Ammon's horn (tissue), 1 donor: ENCODE measurements around the gene NCKAP5.

Experiments used
- DNase-seq: peaks from one replicate; pipeline ENCODE4 v3.0.0-alpha.2; 2016; ENCODE audit warnings: low spot score

The NCKAP5 gene

GRCh38 chr2:133204421-133204820 is 363.8 kb downstream of the NCKAP5 start:
- no peak for DNase-seq

- no peak for DNase-seq
Observed at GRCh38 chr2:133200684-133201421, 367.4 kb downstream of the NCKAP5 start.

GRCh38 chr2:133198678-133199077 is 369.6 kb downstream of the NCKAP5 start:
- no peak for DNase-seq

DNA sequence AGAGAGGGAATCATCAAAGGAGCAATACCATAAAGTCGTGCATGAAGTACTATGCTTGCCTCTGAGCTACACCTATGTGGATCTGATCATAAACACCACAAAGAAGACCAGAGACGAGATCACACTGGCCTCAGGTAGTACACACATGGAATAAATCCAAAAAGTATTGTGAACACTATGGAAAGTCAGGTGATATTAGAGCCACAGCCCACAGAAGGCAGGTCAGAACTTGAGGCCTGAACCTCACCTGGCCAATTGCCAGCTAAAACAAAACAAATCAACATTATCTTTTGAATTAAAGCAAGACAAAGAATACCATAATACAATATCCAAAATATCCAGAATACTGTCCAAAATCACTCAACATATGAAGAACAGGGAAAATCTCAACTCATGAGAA is 371.1 kb downstream of the NCKAP5 start:
- no peak for DNase-seq

DNA sequence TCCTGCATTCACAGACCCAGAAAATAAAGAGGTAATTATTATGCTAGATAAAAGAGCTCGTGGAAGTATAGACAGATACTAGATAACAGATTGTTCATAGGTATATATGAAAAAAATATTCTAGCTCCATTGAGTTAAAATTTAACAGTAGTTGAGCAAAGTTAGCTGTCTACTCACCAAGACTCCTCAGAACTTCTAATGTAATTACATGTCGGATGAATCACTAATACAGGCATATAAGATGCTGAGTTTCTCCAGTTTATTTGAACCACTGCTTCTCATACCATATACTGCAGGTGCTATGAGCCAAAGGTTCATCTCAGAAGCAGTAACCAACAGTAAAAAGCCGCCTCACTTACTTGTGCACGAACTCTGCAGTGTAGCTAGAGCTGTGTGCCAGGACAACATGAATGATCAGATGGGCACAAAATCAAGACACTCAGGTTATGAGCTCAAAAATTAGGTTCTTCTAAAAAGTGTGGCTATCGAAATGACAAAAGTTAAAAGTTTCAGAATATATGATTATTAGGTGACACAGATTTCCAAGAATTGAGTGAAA is 373.4 kb downstream of the NCKAP5 start:
- DNase-seq: no peak

GRCh38 chr2:133194362-133194655 is 374.0 kb downstream of the NCKAP5 start:
- no peak for DNase-seq

- no peak for DNase-seq
Observed at GRCh38 chr2:133193544-133194361, 374.5 kb downstream of the NCKAP5 start.

GRCh38 chr2:133192028-133192427 is 376.2 kb downstream of the NCKAP5 start:
- no peak for DNase-seq

- no peak for DNase-seq
Observed at GRCh38 chr2:133177196-133177595, 391.1 kb downstream of the NCKAP5 start.

DNA sequence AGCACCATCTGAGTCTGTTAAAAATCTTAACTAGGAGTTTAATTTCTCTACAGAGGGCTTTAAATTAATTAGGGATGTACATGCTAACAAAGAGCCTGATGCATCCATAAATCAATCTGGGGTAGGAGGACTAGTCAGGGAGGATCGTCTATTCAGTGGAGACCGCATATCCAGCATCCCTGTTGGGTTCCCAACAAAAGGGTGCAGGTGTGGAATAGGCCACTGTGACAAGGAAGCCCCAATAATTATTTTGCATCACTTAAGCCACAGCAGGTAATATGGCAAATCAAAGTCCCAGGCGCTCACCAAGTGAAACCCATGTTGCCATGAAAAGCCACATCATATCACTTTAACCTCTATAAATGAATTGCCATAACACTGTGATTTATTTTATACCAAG is 392.3 kb downstream of the NCKAP5 start:
- no peak for DNase-seq

DNA sequence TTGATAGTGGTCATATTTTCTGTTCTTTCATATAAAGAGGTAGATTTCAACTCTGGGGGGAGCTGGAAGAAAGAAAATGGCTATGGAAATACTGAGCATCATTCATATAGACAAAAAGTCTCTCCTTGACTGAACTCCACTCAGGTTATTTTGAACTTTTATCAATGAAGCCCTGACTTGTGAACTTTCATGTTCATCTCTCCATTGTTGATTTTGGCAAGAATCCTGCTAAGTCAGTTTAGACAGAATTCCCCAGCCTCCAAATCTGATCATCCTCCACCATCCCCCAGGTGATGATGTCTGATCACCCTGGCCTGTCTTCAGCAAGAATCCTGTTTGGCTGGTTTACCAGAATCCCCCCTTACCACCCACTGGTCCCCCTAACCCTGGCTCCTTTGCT is 395.0 kb downstream of the NCKAP5 start:
- no peak for DNase-seq

GRCh38 chr2:133171393-133172004 is 396.8 kb downstream of the NCKAP5 start:
- peak; percentile 73 for DNase-seq

DNA sequence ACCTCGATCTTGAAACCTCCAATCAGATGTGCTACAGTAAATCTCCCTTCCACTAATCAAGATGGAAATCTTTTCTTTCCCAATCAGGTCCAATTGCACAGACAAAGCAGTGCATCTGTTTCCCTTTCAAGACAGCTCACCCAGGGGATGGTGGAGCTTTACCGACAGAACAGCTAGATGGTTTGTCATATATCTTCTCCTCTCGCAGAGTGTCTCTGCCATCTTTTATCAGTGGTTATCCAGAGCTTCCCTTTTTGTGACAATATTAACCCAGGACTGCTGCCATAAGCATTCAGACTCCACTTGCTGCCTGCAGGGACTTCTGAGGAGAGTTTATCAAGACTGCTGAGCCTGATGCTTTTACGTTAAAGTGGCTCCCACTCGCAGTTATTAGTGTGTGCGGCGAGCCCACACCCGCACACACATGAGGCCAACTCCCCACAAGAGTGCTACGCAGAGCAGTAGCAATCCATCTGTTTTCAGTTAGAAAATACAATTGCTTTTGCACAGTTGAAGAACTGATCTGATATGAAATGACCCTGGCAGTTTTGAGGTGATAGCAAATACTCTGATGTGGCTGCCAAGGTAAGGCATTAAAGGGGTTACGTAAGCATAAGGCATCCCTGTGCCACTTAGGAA is 398.9 kb downstream of the NCKAP5 start:
- DNase-seq: no peak

DNA sequence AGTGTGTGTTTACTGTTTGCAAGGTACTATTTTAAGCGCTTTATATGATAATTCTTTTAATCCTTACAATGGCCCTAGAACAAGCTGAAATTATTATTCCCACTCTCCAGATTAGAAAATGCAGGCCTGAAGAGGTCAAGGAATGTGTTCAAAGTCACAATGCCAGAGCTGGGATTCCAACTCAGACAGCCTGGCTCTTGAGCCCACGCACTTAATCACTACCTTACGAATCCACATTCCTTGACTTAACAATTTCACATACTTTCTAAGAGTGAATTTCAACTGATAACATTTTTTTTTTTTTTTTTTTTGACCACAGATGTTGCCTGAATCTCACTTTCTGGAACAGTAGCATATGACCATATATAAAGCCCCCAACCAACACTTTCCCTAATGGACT is 400.3 kb downstream of the NCKAP5 start:
- DNase-seq: no peak

DNA sequence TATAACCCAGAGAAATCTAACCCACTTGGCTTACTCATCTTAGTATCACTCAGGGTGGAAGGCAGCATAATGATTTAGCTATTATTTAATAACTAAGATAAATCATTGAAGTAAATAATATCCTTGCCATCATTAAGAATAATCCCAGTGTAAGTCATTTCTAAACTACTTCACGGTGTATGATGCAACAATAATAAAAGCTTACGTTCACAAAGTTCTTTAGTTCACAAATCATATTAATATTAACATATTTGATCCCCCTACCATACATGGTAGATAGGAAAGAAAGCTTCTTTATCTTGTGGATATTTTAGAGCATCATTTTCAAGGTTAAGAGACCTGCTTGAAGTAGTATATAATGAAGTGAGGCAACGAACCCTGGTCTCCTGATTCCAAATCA is 401.0 kb downstream of the NCKAP5 start:
- no peak for DNase-seq

DNA sequence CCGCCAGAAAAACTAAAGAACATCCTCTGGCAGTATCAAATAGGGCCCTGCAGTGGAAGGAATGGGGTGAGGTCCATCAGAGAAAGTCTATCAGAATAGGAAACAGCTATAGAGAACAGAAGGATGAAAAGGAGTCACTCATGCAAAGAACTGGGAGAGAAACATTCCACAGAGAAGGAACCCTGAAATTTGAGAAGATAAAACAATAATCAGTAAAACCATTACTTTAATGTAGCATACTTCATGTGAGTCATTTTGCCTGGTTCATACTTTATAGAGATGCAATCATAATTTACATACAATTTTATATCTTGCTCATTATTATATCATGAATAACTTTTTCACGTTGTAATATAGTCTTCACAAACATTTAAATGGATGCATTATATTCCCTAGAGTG is 402.2 kb downstream of the NCKAP5 start:
- DNase-seq: no peak

DNA sequence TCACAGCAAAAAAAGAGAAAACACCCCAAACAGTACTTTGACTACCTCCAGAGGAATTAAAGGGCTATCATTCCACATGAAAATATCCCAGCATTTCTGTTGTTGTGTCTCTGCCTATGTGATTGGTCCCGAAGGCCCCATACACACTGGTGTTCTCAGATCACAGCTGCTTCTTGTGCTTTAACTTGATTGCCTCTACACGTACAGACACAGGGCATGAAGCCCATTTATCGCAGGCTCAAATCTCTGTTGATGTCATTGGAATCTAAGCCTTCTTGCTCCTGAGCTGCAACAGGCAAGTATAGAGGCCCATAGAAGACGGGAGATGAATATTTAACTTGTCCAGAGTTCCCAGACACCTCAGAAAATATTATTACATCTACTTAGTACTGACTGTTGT is 405.2 kb downstream of the NCKAP5 start:
- no peak for DNase-seq

DNA sequence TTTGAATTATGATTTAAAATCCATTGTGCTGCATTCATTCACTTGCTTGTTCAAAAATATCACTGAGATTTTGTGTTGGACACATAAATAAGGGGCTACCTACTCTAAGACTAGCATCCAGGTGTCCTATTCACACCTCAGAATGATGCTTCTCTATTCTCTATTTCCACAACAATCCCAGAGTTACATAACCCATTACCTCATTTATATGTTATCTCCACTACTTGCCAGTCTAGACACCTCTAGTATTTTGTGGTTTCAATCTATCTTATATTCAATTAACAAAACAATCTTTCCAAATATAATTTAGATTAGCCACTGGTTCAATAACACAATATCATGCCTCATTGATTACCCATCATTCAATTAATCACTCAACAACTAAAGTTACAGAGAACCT is 409.8 kb downstream of the NCKAP5 start:
- no peak for DNase-seq

GRCh38 chr2:133158024-133158423 is 410.2 kb downstream of the NCKAP5 start:
- no peak for DNase-seq

DNA sequence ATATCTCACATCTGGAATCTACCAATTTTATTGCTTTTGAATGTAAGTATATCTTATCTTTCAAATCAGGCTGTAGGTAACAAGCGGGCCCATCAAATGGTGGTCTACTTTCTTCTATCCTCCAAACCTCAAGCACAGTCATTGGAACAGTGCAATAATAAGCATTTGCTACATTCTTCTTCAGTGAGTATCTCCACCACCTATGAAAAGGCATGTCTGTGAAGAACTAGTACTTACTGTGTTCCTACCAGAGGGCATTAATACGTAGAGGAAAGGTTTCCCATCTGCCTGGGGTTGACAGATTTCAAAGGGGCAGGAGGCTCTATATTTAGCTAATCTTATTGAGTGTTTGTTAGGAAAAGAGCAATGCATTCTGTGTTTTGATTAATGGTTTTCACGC is 411.1 kb downstream of the NCKAP5 start:
- no peak for DNase-seq

- no peak for DNase-seq
Observed at GRCh38 chr2:133152801-133153200, 415.5 kb downstream of the NCKAP5 start.

- DNase-seq: no peak
Observed at GRCh38 chr2:133148187-133148586, 420.1 kb downstream of the NCKAP5 start.

DNA sequence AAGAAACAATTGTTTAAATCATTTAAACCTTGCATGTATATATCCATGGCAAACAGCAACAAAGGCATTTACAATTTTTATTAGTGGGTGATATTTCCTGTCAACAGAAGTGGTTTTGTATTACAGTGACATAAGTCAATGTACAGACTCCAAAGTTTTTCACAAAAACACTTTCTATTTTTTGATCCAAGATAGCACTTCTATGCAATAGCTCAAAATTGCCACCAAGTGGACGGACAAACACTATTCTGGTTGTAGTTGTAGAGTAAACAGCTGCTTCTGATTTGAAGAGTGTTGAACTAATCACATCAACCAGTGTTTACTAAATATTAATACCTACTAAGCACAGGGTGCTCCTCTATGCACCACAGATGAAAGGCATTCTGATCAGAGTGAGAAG is 421.4 kb downstream of the NCKAP5 start:
- DNase-seq: peak; percentile 30
